SK-N-MC (cell line): Measurements from ENCODE around the gene MOCS1.

Experiments used
- EZH2 ChIP-seq: fragments of 200-600 bp; sonication (generic); IDR thresholded peaks from one replicate; pipeline ENCODE4 v1.6.1; 2017; ENCODE audit warnings: antibody characterized with exemption
- FOXP2 ChIP-seq: optimal IDR thresholded peaks from 2 replicates; pipeline ENCODE3; 2011; ENCODE audit warnings: mild to moderate bottlenecking, moderate library complexity; ENCODE audit not compliant: insufficient read depth; ENCODE audit errors: extremely low read length, control extremely low read depth
- POLR2AphosphoS5 ChIP-seq: IDR thresholded peaks from 2 replicates; pipeline ENCODE4 v1.6.1; 2012; ENCODE audit warnings: mild to moderate bottlenecking, low read depth, low read length, borderline replicate concordance

GRCh38 chr6:39945626-39946025 is 11.4 kb upstream of the MOCS1 start:
- TF ChIP-seq EZH2, result no peak
- TF ChIP-seq POLR2AphosphoS5, result no peak
- TF ChIP-seq FOXP2, result no peak
